Stimulated activated CD4-positive, alpha-beta T cell treated with anti-CD3 and anti-CD28 coated beads, Interleukin-2, amount 100 ng/mL, for 4 hours (primary cell): Measurements from ENCODE around the gene C11orf71.

ENCODE experiments used
- DNase-seq: peaks from one replicate; pipeline ENCODE4 v3.0.0-alpha.2; 2020; ENCODE audit warnings: low read depth

Gene C11orf71

GRCh38 chr11:114358716-114359115 is 41.6 kb downstream of the C11orf71 start:
- no peak for DNase-seq

GRCh38 chr11:114354076-114354475 is 46.2 kb downstream of the C11orf71 start:
- DNase-seq = no peak

GRCh38 chr11:114353443-114353842 is 46.9 kb downstream of the C11orf71 start:
- DNase-seq = no peak

GRCh38 chr11:114350022-114350421 is 50.3 kb downstream of the C11orf71 start:
- DNase-seq = no peak
